Umbilical cord (tissue), 1 donor: ENCODE measurements around the gene SDHAF2. TPM values are rescaled to one million over a fixed set of nuclear protein-coding genes. Genes with fewer than 3 reads are reported as not detected.

ENCODE experiments used
- total RNA-seq: library from RNA; depleted of rRNA; stranded (reverse); fragments of >200 nt; gene quantifications from one replicate; pipeline ENCODE4 v1.2.3, GENCODE V29; 2014; ENCODE audit warnings: low replicate concordance; ENCODE audit not compliant: insufficient read depth

Gene SDHAF2
- total RNA-seq, 1 donor from 2014 or later = 57.3 TPM

Other genes with a start within 250 kb of the SDHAF2 start
- gene PGA3, start 226.6 kb upstream of the SDHAF2 start, total RNA-seq = 37.8 TPM
- gene PGA4, start 207.8 kb upstream of the SDHAF2 start, total RNA-seq = 30.8 TPM
- 8.9 TPM for gene PGA5, start 188.9 kb upstream of the SDHAF2 start, total RNA-seq
- gene VWCE, start 134.8 kb upstream of the SDHAF2 start, total RNA-seq = not detected
- 243 TPM for gene DDB1, start 97.0 kb upstream of the SDHAF2 start, total RNA-seq
- 22.4 TPM for gene TKFC, start 96.9 kb upstream of the SDHAF2 start, total RNA-seq
- 26.2 TPM for gene CYB561A3, start 68.2 kb upstream of the SDHAF2 start, total RNA-seq
- 16.6 TPM for gene TMEM138, start 67.8 kb upstream of the SDHAF2 start, total RNA-seq
- 16.9 TPM for gene TMEM216, start 37.5 kb upstream of the SDHAF2 start, total RNA-seq
- gene CPSF7, start 149 bp upstream of the SDHAF2 start, total RNA-seq = 18.3 TPM
- not detected for gene LRRC10B, start 78.6 kb downstream of the SDHAF2 start, total RNA-seq
- 1.4 TPM for gene SYT7, start 151.0 kb downstream of the SDHAF2 start, total RNA-seq